CMK (cell line): Measurements from ENCODE around the gene AMD1.

Experiments
- DNase-seq: peaks from one replicate; pipeline ENCODE4 v3.0.0-alpha.2; 2010; ENCODE audit warnings: low read depth

AMD1 gene

DNA sequence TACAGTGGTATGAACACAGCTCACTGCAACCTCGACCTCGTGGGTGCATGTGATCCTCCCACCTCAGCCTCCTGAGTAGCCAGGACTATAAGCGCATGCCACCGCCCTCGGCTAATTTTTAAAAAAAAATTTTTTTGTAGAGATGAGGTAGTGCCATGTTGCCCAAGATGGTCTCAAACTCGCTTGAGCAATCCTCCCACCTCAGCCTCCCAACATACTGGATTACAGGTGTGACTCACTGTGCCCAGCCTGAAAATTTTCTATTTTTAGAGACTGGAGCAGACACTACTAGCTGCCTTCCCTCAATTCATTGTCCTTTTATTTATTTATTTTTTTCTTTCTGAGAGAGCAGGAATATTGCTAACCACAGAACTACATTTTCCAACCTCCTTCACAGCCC, 63.6 kb downstream of the AMD1 start:
- no peak for DNase-seq

DNA sequence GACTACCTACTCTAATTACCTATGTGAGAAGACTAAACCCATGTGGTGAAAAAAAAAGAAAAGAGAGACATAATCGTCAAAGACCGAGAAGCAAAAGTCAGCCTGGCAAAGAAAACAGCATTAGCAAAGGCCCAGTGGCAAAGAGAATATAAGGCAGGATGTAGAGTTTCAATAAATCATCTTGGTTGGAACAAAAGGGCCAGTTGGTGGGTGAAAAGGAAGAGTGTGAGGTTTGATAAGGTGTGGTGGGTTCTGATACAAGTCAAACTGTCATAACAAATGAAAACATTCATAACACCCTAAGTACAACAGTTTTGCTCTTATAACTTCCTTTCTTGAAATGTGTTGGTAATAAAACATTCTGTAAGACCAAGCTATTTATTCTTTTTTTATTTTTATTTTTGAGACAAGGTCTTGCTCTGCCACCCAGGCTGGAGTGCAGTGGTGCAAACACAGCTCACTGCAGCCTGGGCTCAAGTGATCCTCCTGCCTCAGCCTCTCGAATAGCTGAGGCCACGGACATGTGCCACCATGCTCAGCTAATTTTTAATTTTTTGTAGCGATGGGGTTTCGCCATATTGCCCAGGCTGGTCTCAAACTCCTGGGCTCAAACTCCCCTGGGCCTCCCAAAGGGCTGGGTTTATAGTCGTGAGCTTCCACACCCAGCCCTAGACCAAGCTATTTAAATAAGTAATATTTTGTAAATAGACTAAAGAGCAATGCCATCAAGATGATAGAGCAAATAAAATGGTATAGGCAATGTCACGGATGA, 65.0 kb downstream of the AMD1 start:
- peak; percentile 60 for DNase-seq

DNA sequence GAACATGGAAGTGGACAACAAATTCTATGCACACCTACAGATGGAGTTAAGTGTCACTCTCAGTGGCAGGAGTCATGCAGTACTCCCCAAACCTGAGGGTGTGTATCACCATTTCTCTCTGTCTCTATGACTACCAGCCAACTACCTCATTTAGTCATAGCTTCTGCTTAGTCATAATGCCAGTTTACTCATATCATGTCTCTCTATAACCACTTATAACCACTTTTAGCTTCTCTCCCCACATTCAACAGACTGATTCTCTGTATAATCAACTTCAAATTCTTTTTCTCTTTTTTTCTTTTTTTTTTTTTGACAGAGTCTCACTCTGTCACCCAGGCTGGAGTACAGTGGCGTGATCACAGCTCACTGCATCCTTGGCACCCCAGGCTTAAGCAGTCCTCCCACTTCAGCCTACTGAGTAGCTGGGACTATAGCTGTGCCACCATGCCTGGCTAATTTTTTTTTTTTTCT, 70.1 kb downstream of the AMD1 start:
- no peak for DNase-seq
